ENCODE measurements around the gene SDK2. TPM values are rescaled to one million over a fixed set of nuclear protein-coding genes. Genes with fewer than 3 reads are reported as not detected.

The SDK2 gene
- polyA plus RNA-seq, 2 of the 4 experiments (the other 2 are of a cell fraction), result 0.36 to 0.57 TPM

- Histone ChIP-seq H3K4me2 (no peak overlapping the region), H3K4me1 (no peaks in the 10 kb centered on the region), H3K27ac (peak overlapping the region in 1 of 2 experiments; percentile 52; a peak in 3 of 6 replicates), H3K4me3 (no peak overlapping the region), H3K9me3 (no peaks in the 10 kb centered on the region)
- ChIA-PET POLR2A (interaction anchor here (0.9 kb wide), 1 partner anchor 39 kb away, joined by 3 read pairs; no protein-coding TSS in a partner anchor), CTCF (interaction anchor here (0.8 to 2.1 kb wide), 7 partner anchors 9 to 624 kb away, joined by 3 to 8 read pairs (median 4); partner anchors contain the start of gene CDC42EP4)
- FAIRE-seq (no peak), DNase-seq (ENCODE audit: low read depth in 1 of 2, low spot score in 1 of 2) (no peak), ATAC-seq (peak; percentile 6 to 38; a peak in 3 of 6 replicates)
- TF ChIP-seq NR3C1 (IDR thresholded peaks at IDR 0.05) (no peak), KDM5A (IDR thresholded peaks at IDR 0.05) (no peak), EHMT2 (IDR thresholded peaks at IDR 0.05; ENCODE audit: low read depth) (no peak), ZFP36 (IDR thresholded peaks at IDR 0.05; ENCODE audit: borderline replicate concordance, partially characterized antibody) (no peak), JUNB (IDR thresholded peaks at IDR 0.05) (no peak), EHF (CRISPR knock-in tag; IDR thresholded peaks at IDR 0.05) (no peak), NPAS2 (CRISPR knock-in tag; IDR thresholded peaks at IDR 0.05; ENCODE audit: borderline replicate concordance) (no peak), CBX8 (IDR thresholded peaks at IDR 0.05) (no peak), POLR2AphosphoS2 (conservative IDR thresholded peaks at IDR 0.05; ENCODE audit: low read length) (no peak), CEBPB (IDR thresholded peaks at IDR 0.05) (no peak), FOXS1 (CRISPR knock-in tag; IDR thresholded peaks at IDR 0.05) (no peak), ESRRA (IDR thresholded peaks at IDR 0.05; ENCODE audit: borderline replicate concordance, low read length) (no peak), PHF8 (IDR thresholded peaks at IDR 0.05; ENCODE audit: borderline replicate concordance, low read depth) (no peak), RCOR1 (IDR thresholded peaks at IDR 0.05; ENCODE audit: low read depth, low read length) (no peak)
- TF ChIP-seq, protein P1, sequence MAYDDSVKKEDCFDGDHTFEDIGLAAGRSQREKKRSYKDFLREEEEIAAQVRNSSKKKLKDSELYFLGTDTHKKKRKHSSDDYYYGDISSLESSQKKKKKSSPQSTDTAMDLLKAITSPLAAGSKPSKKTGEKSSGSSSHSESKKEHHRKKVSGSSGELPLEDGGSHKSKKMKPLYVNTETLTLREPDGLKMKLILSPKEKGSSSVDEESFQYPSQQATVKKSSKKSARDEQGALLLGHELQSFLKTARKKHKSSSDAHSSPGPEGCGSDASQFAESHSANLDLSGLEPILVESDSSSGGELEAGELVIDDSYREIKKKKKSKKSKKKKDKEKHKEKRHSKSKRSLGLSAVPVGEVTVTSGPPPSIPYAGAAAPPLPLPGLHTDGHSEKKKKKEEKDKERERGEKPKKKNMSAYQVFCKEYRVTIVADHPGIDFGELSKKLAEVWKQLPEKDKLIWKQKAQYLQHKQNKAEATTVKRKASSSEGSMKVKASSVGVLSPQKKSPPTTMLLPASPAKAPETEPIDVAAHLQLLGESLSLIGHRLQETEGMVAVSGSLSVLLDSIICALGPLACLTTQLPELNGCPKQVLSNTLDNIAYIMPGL (CRISPR knock-in tag; IDR thresholded peaks at IDR 0.05; ENCODE audit: borderline replicate concordance), result no peak
- TF ChIP-seq, protein P2, sequence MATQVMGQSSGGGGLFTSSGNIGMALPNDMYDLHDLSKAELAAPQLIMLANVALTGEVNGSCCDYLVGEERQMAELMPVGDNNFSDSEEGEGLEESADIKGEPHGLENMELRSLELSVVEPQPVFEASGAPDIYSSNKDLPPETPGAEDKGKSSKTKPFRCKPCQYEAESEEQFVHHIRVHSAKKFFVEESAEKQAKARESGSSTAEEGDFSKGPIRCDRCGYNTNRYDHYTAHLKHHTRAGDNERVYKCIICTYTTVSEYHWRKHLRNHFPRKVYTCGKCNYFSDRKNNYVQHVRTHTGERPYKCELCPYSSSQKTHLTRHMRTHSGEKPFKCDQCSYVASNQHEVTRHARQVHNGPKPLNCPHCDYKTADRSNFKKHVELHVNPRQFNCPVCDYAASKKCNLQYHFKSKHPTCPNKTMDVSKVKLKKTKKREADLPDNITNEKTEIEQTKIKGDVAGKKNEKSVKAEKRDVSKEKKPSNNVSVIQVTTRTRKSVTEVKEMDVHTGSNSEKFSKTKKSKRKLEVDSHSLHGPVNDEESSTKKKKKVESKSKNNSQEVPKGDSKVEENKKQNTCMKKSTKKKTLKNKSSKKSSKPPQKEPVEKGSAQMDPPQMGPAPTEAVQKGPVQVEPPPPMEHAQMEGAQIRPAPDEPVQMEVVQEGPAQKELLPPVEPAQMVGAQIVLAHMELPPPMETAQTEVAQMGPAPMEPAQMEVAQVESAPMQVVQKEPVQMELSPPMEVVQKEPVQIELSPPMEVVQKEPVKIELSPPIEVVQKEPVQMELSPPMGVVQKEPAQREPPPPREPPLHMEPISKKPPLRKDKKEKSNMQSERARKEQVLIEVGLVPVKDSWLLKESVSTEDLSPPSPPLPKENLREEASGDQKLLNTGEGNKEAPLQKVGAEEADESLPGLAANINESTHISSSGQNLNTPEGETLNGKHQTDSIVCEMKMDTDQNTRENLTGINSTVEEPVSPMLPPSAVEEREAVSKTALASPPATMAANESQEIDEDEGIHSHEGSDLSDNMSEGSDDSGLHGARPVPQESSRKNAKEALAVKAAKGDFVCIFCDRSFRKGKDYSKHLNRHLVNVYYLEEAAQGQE (IDR thresholded peaks at IDR 0.05), result no peak
- TF ChIP-seq, protein P3, sequence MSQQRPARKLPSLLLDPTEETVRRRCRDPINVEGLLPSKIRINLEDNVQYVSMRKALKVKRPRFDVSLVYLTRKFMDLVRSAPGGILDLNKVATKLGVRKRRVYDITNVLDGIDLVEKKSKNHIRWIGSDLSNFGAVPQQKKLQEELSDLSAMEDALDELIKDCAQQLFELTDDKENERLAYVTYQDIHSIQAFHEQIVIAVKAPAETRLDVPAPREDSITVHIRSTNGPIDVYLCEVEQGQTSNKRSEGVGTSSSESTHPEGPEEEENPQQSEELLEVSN (IDR thresholded peaks at IDR 0.05; ENCODE audit: borderline replicate concordance, low read depth), result no peak
- TF ChIP-seq, protein P4, sequence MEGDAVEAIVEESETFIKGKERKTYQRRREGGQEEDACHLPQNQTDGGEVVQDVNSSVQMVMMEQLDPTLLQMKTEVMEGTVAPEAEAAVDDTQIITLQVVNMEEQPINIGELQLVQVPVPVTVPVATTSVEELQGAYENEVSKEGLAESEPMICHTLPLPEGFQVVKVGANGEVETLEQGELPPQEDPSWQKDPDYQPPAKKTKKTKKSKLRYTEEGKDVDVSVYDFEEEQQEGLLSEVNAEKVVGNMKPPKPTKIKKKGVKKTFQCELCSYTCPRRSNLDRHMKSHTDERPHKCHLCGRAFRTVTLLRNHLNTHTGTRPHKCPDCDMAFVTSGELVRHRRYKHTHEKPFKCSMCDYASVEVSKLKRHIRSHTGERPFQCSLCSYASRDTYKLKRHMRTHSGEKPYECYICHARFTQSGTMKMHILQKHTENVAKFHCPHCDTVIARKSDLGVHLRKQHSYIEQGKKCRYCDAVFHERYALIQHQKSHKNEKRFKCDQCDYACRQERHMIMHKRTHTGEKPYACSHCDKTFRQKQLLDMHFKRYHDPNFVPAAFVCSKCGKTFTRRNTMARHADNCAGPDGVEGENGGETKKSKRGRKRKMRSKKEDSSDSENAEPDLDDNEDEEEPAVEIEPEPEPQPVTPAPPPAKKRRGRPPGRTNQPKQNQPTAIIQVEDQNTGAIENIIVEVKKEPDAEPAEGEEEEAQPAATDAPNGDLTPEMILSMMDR (IDR thresholded peaks at IDR 0.05), result no peak
- TF ChIP-seq, protein P5, sequence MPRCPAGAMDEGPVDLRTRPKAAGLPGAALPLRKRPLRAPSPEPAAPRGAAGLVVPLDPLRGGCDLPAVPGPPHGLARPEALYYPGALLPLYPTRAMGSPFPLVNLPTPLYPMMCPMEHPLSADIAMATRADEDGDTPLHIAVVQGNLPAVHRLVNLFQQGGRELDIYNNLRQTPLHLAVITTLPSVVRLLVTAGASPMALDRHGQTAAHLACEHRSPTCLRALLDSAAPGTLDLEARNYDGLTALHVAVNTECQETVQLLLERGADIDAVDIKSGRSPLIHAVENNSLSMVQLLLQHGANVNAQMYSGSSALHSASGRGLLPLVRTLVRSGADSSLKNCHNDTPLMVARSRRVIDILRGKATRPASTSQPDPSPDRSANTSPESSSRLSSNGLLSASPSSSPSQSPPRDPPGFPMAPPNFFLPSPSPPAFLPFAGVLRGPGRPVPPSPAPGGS (IDR thresholded peaks at IDR 0.05), result no peak
- 84% methylated on average over 6 of the region's 6 CpGs for WGBS (ENCODE audit: missing lambda C conversion rate)
These were observed 295.1 kb downstream of the SDK2 start for GRCh38 chr17:73349138-73349537.

Measured in A549 (cell line).